K562 (cell line): Measurements from ENCODE around the gene CRHR1. TPM values are rescaled to one million over a fixed set of nuclear protein-coding genes. Genes with fewer than 3 reads are reported as not detected.

Experiments
- ATAC-seq: fragments of 200-7000 bp; cut with Tn5 transposase; 3 replicates; pipeline ENCODE4 v1.9.1; 2020; ENCODE audit warnings: moderate library complexity
- BruUV-seq: library from RNA; stranded (reverse); fragments of 400-500 nt; replicated peaks from 2 replicates; lab custom pipeline; 2021; lab: Mats Ljungman, UMichigan
- CTCF ChIA-PET: fragments of 300-600 bp; formaldehyde crosslinking; extraction: SDS; loops from one replicate; lab custom pipeline; 2021; ENCODE audit warnings: low intra/inter-chr PET ratio; lab: Yijun Ruan, JAX
- POLR2A ChIA-PET: fragments of 300-600, 350-650 bp; sonication (Branson Sonifier 250); formaldehyde crosslinking; extraction: SDS; loops from one replicate; lab custom pipeline; 2021; ENCODE audit warnings: antibody characterized with exemption, inconsistent platforms; lab: Yijun Ruan, JAX
- DNase-seq, 4 experiments: peaks; one replicate each; pipeline versions ENCODE4 v3.0.0 to v3.0.0-alpha.2; 2011 to 2018; ENCODE audit warnings: low spot score in 3 of 4, mixed read lengths in 3 of 4; ENCODE audit errors: extremely low read depth in 1 of 4
- FAIRE-seq: peaks from 2 replicates; lab custom pipeline; 2011; peaks lifted over from hg19 to GRCh38; lab: Jason Lieb, UNC
- H2AFZ ChIP-seq: 2 replicates; pipeline ENCODE4 v1.6.0; 2011; ENCODE audit warnings: low read depth, low read length, control low read depth, inconsistent platforms
- H3K27ac ChIP-seq: fragments of 200-600 bp; 3 replicates; pipeline ENCODE4 v1.8.0; 2011; ENCODE audit warnings: low read depth, mild to moderate bottlenecking, control low read depth, inconsistent platforms, low read length, moderate library complexity, mixed read lengths; ENCODE audit errors: extremely low read depth
- H3K27me3 ChIP-seq, 2 experiments: fragments of 300-600 bp in 1 of 2; 2 replicates in 1 of 2; 3 replicates in 1 of 2; pipeline versions ENCODE4 v1.6.0 to v1.8.0; 2011; ENCODE audit warnings: inconsistent platforms in 2 of 2, low read length in 2 of 2, mild to moderate bottlenecking in 1 of 2, mixed read lengths in 1 of 2, moderate library complexity in 1 of 2; ENCODE audit not compliant: control insufficient read depth in 2 of 2, insufficient read depth in 2 of 2
- H3K36me3 ChIP-seq: fragments of 300-600 bp; 3 replicates; pipeline ENCODE4 v1.8.0; 2011; ENCODE audit warnings: mild to moderate bottlenecking, low read length, inconsistent platforms; ENCODE audit not compliant: control insufficient read depth, insufficient read depth
- H3K4me1 ChIP-seq, 2 experiments: fragments of 200-600 bp in 1 of 2; replicated peaks in 1 of 2; 2 replicates in 1 of 2; 3 replicates in 1 of 2; pipeline versions ENCODE4 v1.5.1 to v1.8.0; 2011; ENCODE audit warnings: inconsistent platforms in 2 of 2, low read length in 2 of 2, mild to moderate bottlenecking in 1 of 2, mixed read lengths in 1 of 2, moderate library complexity in 1 of 2; ENCODE audit not compliant: control insufficient read depth in 2 of 2, insufficient read depth in 2 of 2
- H3K4me2 ChIP-seq: 2 replicates; pipeline ENCODE4 v1.6.1; 2011; ENCODE audit warnings: low read length, control low read depth, inconsistent platforms, mixed read lengths; ENCODE audit not compliant: insufficient read depth
- H3K4me3 ChIP-seq: fragments of 200-600 bp; sonication (generic), shearing (Covaris generic); 2 replicates; pipeline ENCODE4 v1.5.1; 2016; ENCODE audit warnings: control low read depth, inconsistent platforms
- H3K79me2 ChIP-seq: fragments of 200-600 bp; 3 replicates; pipeline ENCODE4 v1.8.0; 2011; ENCODE audit warnings: low read length, inconsistent platforms; ENCODE audit not compliant: control insufficient read depth, insufficient read depth
- H3K9ac ChIP-seq, 2 experiments: 2 replicates each; pipeline versions ENCODE4 v1.6.0 to v1.6.1; 2011; ENCODE audit warnings: low read depth in 2 of 2, low read length in 2 of 2, control low read depth in 1 of 2, inconsistent platforms in 1 of 2, mild to moderate bottlenecking in 1 of 2, mixed read lengths in 1 of 2; ENCODE audit not compliant: insufficient read depth in 1 of 2
- H3K9me1 ChIP-seq: one replicate; pipeline ENCODE4 v1.6.0; 2011; ENCODE audit warnings: inconsistent platforms, mild to moderate bottlenecking, low read length, moderate library complexity; ENCODE audit not compliant: control insufficient read depth, insufficient read depth
- H3K9me3 ChIP-seq: replicated peaks from 2 replicates; pipeline ENCODE4 v1.5.1; 2011; ENCODE audit warnings: low read depth, low read length, inconsistent platforms; ENCODE audit not compliant: control insufficient read depth, insufficient read depth
- H4K20me1 ChIP-seq: replicated peaks from 2 replicates; pipeline ENCODE4 v1.6.1; 2011; ENCODE audit warnings: low read length, inconsistent platforms, mixed read lengths; ENCODE audit not compliant: control insufficient read depth, insufficient read depth
- BMI1 ChIP-seq: fragments of 150-350 bp; IDR thresholded peaks from 2 replicates; pipeline ENCODE4 v1.6.1; 2014; ENCODE audit warnings: low read length
- CBX2 ChIP-seq: fragments of 200-600 bp; sonication (generic); IDR thresholded peaks from one replicate; pipeline ENCODE4 v1.6.1; 2012; ENCODE audit warnings: mild to moderate bottlenecking, low read length, inconsistent platforms; ENCODE audit not compliant: insufficient read depth, poor library complexity, severe bottlenecking
- CTCF ChIP-seq, 3 experiments: IDR thresholded peaks in 2 of 3; conservative IDR thresholded peaks in 1 of 3; 2 replicates each; pipeline ENCODE4 v1.5.1; 2011 to 2012; ENCODE audit warnings: low read length in 3 of 3, mild to moderate bottlenecking in 3 of 3, control low read depth in 2 of 3, improper control_type of control experiment in 1 of 3, inconsistent platforms in 1 of 3, low read depth in 1 of 3, mixed read lengths in 1 of 3, moderate library complexity in 1 of 3; ENCODE audit not compliant: insufficient read depth in 2 of 3
- GABPA ChIP-seq: fragments of 200-800 bp; sonication (Bioruptor generic); conservative IDR thresholded peaks from 2 replicates; pipeline ENCODE4 v1.6.1; 2016; ENCODE audit warnings: low read depth, missing genetic modification characterization, missing compliant biosample characterization
- GABPB1 ChIP-seq: sonication (generic); formaldehyde crosslinking; IDR thresholded peaks from 2 replicates; pipeline ENCODE4 v1.8.0; 2022; ENCODE audit warnings: mild to moderate bottlenecking, missing genetic modification reagents
- MCM5 ChIP-seq: fragments of 450-650 bp; IDR thresholded peaks from 2 replicates; pipeline ENCODE4 v1.6.1; 2016; ENCODE audit warnings: low read depth
- NBN ChIP-seq: fragments of 450-650 bp; IDR thresholded peaks from 2 replicates; pipeline ENCODE4 v1.6.1; 2016; ENCODE audit warnings: low read depth, mild to moderate bottlenecking
- PHB2 ChIP-seq: fragments of 450-650 bp; IDR thresholded peaks from 2 replicates; pipeline ENCODE4 v1.6.1; 2017; ENCODE audit warnings: low read depth
- RAD21 ChIP-seq, 2 experiments: fragments of 250-450 bp in 1 of 2; fragments of 450-650 bp in 1 of 2; sonication (Bioruptor Pico) in 1 of 2; formaldehyde crosslinking in 1 of 2; IDR thresholded peaks in 1 of 2; conservative IDR thresholded peaks in 1 of 2; 2 replicates each; pipeline versions ENCODE4 v1.4.0 to v1.8.0; 2020 to 2022; ENCODE audit warnings: mild to moderate bottlenecking in 2 of 2, moderate library complexity in 1 of 2
- ZBTB7A ChIP-seq: IDR thresholded peaks from 2 replicates; pipeline ENCODE4 v1.6.1; 2011; ENCODE audit warnings: low read depth, mild to moderate bottlenecking, low read length, moderate library complexity, borderline replicate concordance; ENCODE audit not compliant: control insufficient read depth
- ZFX ChIP-seq: sonication (generic); formaldehyde crosslinking; IDR thresholded peaks from 2 replicates; pipeline ENCODE4 v1.8.0; 2022; ENCODE audit warnings: mild to moderate bottlenecking, missing genetic modification reagents, moderate library complexity
- ZNF24 ChIP-seq: fragments of 450-650 bp; IDR thresholded peaks from 2 replicates; pipeline ENCODE4 v1.6.1; 2016
- WGBS: fragments of 100-300 bp; shearing (Covaris generic); methylation state at CpG from one replicate; pipeline ENCODE4 v1.1.6; 2016; ENCODE audit warnings: low coverage, mixed read lengths; ENCODE audit not compliant: insufficient coverage; ENCODE audit errors: missing lambda C conversion rate; 5-methylcytosine and 5-hydroxymethylcytosine counted together
- in situ Hi-C: fragments of 300-500 bp; cut with MboI; formaldehyde crosslinking; loops from 4 replicates; pipeline ENCODE4 v1.15.0; 2018; ENCODE audit warnings: inconsistent platforms, mixed read lengths
- intact Hi-C: fragments of 100-400 bp; cut with micrococcal nuclease; formaldehyde crosslinking; loops from 2 replicates; pipeline ENCODE4 v1.14.2; 2022
- polyA plus RNA-seq, 8 experiments: library from polyadenylated mRNA; depleted of rRNA in 4 of 8; stranded (reverse) in 5 of 8; unstranded in 3 of 8; fragments of >200 nt; fragmentation: Nextera tagmentation in 2 of 8; fragmentation: Illumina TruSeq in 1 of 8; extraction: Ambion mirVana in 2 of 8; extraction: Trizol in 1 of 8; gene quantifications; 2 replicates each; pipeline versions ENCODE4 v1.2.1 to v1.2.3, GENCODE V29; 2011 to 2014; ENCODE audit warnings: inconsistent platforms in 1 of 8, missing spikeins in 1 of 8
- total RNA-seq, 7 experiments: library from RNA; depleted of rRNA in 6 of 7; stranded (reverse); fragments of >200 nt in 6 of 7; fragmentation: Illumina TruSeq in 2 of 7; extraction: Trizol in 2 of 7; gene quantifications; 2 replicates each; pipeline versions ENCODE4 v1.2.1 to v1.2.3, GENCODE V29; 2011 to 2021; ENCODE audit warnings: low replicate concordance in 1 of 7

CRHR1 gene
- total and polyA plus RNA-seq, 9 of the 15 experiments (the other 6 are each of a cell fraction or from before 2014, with no cell fraction given): 0.05 TPM; not detected in 8

- ChIA-PET CTCF (no interaction called here), POLR2A (interaction anchor here (0.9 to 1.1 kb wide), 3 partner anchors 12 to 15 kb away, joined by 3 to 4 read pairs (median 3); no protein-coding TSS in a partner anchor)
- Histone ChIP-seq H3K9me3 (no peaks in the 10 kb centered on the region), H3K9me1 (no peaks in the 10 kb centered on the region), H3K4me3 (no peak overlapping the region), H3K79me2 (no peaks in the 10 kb centered on the region), H3K36me3 (no peaks in the 10 kb centered on the region), H3K9ac (no peak overlapping the region; a peak in 1 of 4 replicates), H3K27ac (no peak overlapping the region), H2AFZ (no peak overlapping the region), H3K4me1 (peaks cover 4 to 24% of the 10 kb centered on the region in 2 experiments; a peak in 4 of 5 replicates), H4K20me1 (peaks cover 9% of the 10 kb centered on the region; the same call in 1 of the 2 replicates), H3K27me3 (peaks cover 37 to 75% of the 10 kb centered on the region in 2 experiments), H3K4me2 (no peak overlapping the region)
- intact Hi-C loops: no loop called here
- 5% methylated on average over 25 of the region's 32 CpGs for WGBS
- no TSS peak for BruUV-seq
- no peak for FAIRE-seq
- peak; percentile 28 to 80 (median 70) for DNase-seq
- ATAC-seq: peak; percentile 87
- in situ Hi-C loops: no loop called here
- TF ChIP-seq ZFX (CRISPR knock-in tag) (no peak), CBX2 (no peak), RAD21 (CRISPR knock-in tag; conservative IDR thresholded peaks at IDR 0.05 in 1 of 2, IDR thresholded peaks at IDR 0.05 in 1 of 2) (peak; percentile 8 to 34; a peak in 2 of 4 replicates), NBN (no peak), GABPB1 (CRISPR knock-in tag) (no peak), ZBTB7A (peak; percentile 36; the same call in 1 of the 2 replicates), PHB2 (no peak), CTCF (IDR thresholded peaks at IDR 0.05 in 2 of 3, conservative IDR thresholded peaks at IDR 0.05 in 1 of 3; ENCODE audit: insufficient read depth in 2 of 3, low read depth in 1 of 3, low read length in 3 of 3) (peak; percentile 49 to 67 (median 53); a peak in 4 of 6 replicates), MCM5 (no peak), GABPA (tag) (no peak), ZNF24 (peak; percentile 87), BMI1 (no peak)
These were observed 1.1 kb upstream of the CRHR1 start for GRCh38 chr17:45782889-45783592.
